GM04503 (cell line): ENCODE data around the gene MED16.
"Not testable (repeated sequence)": the region's sequence is repeated elsewhere in the genome, so short reads cannot be mapped to it uniquely, and the experiment has no call there.

Source experiments
- DNase-seq: peaks from one replicate; pipeline ENCODE4 v3.0.0-alpha.2; 2012; ENCODE audit warnings: low read depth

Gene MED16

DNA sequence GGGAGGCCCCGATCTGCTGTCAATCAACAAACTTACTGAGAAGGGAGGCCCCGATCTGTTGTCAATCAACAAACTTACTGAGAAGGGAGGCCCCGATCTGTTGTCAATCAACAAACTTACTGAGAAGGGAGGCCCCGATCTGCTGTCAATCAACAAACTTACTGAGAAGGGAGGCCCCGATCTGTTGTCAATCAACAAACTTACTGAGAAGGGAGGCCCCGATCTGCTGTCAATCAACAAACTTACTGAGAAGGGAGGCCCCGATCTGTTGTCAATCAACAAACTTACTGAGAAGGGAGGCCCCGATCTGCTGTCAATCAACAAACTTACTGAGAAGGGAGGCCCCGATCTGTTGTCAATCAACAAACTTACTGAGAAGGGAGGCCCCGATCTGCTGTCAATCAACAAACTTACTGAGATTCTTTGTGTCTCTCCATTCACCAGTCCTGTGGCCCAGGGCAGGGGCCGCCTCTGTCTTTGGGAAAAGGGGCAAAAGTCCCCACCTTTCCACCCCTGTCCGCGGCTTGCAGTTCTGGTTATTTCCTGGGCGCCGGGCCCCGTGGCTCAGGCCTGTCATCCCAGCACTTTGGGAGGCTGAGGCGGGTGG, 39.3 kb downstream of the MED16 start:
- DNase-seq: not testable (repeated sequence)

DNA sequence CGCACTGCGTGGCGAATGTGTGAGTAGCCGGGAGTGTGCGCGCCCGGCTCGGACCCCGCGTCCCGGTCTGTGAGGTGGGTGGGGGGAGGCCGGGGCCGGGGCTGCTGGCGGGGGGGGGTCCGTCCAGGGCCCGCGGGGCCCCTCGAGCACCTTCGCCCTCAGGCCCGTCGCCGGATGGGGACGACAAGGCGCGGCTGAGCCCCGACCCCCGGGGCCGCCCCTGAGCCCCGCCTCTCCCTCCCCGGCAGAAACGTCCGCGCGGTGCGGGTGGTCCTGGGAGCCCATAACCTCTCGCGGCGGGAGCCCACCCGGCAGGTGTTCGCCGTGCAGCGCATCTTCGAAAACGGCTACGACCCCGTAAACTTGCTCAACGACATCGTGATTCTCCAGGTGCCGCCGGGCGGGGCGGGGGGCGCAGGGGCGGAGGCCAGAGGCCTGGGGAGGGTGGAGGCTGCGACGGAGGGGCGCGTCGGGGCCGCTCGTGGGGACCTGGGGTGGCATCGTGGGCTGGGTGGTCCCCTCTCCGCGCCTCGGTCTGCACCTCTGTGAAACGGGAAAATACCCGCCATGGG, 39.9 kb downstream of the MED16 start:
- no peak for DNase-seq

DNA sequence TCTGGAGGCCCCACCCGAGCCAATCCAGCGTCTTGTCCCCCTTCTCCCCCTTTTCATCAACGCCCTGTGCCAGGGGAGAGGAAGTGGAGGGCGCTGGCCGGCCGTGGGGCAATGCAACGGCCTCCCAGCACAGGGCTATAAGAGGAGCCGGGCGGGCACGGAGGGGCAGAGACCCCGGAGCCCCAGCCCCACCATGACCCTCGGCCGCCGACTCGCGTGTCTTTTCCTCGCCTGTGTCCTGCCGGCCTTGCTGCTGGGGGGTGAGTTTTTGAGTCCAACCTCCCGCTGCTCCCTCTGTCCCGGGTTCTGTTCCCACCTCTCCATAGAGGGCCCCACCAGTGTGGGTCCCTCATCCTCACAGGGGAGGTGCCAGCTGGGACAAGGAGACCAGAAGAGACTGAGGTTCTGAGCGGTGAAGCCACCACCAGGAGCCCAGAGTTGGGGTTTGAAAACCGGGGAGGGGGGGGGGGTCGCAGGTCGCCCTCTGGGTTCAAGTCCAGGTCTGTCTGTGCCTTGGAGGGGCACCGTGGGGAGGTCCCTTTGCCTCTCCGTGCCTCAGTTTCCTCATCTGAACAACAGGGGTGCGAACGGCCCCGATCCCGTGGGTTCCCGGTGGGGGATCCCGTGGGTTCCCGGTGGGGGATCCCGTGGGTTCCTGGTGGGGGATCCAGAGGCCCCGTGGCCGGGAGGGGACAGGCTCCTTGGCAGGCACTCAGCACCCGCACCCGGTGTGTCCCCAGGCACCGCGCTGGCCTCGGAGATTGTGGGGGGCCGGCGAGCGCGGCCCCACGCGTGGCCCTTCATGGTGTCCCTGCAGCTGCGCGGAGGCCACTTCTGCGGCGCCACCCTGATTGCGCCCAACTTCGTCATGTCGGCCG, 40.6 kb downstream of the MED16 start, which contains the start of gene ELANE:
Gene ELANE, plus strand, starts transcription at position 168 of the 878 bp plus-strand sequence. Its CDS starts 26 bp downstream, at position 194.
- DNase-seq: no peak

DNA sequence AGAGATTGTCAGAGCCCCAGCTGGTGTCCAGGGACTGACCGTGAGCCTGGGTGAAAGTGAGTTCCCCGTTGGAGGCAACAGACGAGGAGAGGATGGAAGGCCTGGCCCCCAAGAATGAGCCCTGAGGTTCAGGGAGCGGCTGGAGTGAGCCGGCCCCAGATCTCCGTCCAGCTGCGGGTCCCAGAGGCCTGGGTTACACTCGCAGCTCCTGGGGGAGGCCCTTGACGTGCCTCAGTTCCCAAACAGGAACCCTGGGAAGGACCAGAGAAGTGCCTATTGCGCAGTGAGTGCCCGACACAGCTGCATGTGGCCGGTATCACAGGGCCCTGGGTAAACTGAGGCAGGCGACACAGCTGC, 42.0 kb downstream of the MED16 start:
- DNase-seq: no peak

DNA sequence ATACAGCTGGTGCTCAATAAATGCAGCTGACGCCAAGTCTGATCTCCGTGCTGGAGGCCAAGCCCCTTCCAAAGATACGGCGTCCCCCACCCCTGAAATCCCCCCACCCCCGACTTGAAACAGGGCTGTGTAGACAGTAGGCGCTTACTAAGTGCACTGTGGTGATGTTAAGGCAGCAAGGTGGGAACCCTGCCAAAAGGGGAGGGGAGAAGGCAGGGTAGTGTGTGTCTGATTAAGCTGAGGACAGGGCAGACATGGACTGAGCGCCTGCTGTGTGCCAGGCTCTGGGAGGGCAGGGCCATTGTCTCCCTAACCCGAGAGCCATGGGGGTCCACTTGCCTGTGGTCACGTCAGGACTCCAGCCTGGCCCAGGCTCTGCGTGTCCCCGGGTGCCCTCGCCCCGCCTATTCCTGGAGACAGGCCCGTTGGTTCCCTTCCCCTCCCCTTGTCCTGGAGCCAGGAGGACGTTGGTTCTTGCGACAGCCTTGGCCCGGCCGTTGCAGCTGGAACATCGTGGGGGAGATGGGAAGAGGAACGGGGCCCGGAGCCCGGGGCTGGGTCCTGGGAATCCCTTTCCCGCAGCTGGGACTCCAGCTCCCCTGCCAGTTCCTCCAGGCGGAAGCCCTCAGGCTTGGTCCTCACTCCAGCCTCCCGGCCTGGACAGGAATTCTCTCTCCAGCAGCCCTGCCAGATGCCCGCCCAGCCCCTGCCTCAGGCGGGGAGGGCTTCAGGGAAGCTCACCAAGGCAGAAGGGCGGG, 42.6 kb downstream of the MED16 start:
- DNase-seq: peak; percentile 73

DNA sequence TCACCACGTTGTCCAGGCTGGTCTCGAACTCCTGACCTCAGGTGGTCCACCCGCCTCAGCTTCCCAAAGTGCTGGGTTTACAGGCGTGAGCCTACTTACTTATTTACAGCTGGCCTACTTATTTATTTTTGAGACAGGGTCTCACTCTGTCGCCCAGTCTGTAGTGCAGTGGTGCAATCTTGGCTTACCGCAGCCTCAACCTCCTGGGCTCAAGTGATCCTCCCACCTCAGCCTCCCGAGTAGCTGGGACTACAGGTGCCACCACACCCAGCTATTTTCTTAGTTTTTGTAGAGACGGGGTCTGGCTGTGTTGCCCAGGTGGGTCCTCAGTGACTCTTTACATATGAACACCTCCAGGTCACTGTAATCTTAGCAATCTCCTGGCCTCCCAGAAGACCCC, 43.8 kb downstream of the MED16 start:
- not testable (repeated sequence) for DNase-seq

DNA sequence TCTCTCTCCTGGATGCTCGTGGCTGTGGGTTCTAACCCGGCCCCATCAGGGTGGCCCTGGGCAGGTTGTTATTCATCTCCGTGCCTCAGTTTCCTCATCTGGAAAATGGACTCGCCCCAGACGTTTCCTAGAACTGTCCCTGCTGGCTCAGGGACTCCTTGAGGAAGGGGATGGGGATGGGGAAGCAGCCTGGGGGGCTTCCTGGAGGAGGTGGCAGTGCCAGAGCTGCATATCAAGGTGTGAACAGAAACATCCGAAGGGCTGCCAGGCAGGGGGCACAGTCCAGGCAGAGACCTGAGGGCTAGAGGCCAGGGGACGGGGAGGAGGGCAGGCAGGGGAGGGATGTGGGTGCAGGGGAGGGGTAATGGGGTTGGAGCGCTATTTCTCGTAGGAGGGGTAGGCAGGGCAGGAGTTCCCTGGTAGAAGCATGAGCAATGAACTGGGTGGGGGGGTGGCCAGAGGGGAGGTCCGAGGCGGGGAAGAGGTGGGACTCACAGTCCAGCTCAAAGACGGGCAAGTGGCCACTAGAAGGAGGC, 44.5 kb downstream of the MED16 start:
- DNase-seq: no peak

DNA sequence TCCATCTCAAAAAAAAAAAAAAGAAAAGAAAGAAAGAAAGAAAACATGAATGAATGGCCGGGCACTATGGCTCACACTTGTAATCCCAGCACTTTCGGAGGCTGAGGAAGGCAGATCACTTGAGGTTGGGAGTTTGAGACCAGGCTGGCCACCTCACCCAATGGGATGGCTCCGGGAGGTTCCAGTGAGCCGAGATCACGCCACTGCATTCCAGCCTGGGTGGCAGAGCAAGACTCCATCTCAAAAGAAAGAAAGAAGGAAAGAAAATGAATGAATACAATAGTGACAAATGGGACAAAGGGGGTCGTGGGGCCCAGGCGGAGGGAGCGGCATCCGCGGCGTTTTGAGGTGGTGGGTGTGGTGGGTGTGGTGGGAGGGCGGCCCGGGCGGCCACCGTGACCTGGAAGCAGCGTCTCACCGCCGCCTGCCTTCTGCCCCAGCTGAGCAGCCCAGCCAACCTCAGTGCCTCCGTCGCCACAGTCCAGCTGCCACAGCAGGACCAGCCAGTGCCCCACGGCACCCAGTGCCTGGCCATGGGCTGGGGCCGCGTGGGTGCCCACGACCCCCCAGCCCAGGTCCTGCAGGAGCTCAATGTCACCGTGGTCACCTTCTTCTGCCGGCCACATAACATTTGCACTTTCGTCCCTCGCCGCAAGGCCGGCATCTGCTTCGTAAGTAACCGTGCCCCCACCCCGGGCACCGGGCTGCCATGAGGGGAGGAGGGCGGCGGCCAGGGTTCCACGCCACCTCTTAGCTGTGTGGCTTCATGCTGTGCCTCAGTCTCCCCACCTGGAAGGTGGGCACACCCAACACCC, 47.1 kb downstream of the MED16 start:
- DNase-seq: no peak

DNA sequence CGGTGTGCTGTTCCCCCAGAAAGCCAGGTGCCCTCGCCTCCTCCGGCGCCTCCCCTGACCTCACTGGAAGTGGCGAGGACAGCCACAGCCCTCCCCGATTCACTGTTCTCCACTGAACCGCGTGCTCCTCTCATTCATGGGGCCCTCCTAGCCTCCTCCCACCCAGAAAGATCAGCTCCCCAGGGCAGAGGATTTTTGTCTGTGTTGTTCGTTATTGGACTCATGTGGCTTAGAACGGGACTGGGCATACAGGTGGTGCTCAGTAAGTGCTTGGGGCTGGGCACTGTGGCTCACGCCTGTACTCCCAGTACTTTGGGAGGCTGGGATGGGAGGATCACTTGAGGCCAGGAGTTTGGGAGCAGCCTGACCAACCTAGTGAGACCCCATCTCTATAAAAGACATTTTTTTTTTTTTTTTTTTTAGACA, 48.4 kb downstream of the MED16 start:
- no peak for DNase-seq

DNA sequence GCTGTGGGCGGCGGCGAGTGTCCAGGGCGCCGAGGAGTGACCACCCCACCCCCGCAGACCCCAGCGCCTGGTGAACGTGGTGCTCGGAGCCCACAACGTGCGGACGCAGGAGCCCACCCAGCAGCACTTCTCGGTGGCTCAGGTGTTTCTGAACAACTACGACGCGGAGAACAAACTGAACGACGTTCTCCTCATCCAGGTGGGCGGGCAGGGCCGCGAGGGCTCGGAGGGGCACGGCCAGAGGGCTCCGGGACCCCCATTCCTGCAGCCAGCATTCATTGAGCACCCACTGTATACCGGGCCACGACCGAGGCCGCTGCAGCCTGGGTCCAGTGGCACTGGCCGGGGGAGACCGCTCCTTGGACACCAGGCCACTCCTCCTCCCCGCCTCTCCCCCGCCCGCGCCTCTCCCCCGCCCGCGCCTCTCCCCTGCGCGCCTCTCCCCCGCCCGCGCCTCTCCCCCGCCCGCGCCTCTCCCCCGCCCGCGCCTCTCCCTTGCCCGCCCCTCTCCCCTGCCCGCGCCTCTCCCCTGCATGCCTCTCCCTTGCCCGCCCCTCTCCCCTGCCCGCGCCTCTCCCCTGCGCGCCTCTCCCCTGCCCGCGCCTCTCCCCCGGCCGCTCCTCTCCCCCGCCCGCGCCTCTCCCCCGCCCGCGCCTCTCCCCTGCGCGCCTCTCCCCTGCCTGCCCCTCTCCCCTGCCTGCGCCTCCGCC, 49.0 kb downstream of the MED16 start:
- no peak for DNase-seq

DNA sequence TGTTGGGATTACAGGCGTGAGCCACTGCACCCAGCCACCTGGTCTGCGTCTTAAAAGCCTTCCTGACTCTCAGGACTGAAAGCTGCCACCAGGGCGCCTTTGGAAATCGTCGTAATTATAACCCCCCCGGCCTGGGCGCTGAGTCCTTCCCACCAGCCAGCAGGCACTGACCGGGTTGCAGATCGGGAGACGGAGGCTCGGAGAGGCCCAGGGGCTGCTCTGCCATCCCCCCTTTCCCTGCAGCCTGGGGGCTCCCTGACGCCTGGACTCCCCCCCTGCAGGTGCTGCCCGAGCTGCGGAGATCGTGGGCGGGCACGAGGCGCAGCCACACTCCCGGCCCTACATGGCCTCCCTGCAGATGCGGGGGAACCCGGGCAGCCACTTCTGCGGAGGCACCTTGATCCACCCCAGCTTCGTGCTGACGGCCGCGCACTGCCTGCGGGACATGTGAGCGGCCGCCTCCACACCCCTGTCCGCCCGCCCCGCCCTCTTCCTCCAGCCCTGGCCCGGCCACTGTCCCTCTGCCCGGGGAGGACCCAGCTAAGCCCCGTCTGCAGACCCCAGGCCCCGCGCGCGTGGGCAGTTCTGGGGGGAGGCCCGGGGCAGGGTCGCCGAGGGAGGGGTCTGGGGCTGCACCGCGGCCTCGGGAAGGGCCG, 49.7 kb downstream of the MED16 start:
- DNase-seq: no peak

DNA sequence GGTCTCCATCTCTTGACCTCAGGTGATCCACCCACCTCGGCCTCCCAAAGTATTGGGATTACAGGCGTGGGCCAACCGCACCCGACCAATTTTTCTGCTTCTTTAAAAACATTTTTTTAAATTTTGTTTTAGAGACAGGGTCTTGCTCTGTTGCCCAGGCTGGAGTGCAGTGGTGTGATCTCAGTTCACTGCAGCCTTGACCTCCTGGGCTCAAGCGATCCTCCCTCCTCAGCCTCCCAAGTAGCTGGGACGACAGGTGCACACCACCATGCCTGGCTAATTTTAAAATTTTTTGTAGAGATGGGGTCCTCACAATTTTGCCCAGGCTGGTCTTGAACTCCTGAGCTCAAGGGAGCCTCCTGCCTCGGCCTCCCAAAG, 50.2 kb downstream of the MED16 start:
- DNase-seq: not testable (repeated sequence)

DNA sequence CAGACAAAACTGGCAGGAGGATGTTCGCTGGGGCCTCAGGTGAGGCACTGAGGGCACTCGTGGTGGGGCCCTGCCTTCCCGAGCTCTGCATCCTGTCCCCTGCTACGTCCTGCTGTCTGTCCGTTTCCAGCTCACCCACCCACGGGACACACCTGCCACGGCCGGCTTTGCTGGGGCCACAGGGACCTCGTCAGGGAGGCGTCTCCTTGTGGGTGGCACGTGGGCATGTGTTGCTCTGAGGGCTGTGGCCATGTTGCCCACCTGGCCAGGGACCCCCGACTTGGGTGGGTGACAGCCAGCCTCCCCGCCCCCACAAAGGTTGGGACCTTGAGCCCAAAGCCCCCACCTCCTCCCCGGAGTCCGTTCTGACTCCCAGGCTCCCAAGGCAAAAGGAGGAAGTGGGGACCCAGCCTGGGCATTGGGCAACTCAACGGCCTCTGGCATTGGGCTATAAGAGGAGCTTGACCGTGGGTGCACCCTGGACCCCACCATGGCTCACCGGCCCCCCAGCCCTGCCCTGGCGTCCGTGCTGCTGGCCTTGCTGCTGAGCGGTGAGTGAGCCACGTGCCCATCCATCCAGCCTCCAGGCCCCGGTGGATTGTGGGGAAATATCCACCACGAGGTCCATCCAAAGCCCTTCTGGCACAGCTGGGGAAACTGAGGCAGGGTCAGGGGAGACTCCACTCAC, 52.3 kb downstream of the MED16 start, which contains the start of gene PRTN3:
Gene PRTN3, plus strand, starts transcription at position 481 of the 688 bp plus-strand sequence. Its CDS starts 10 bp downstream, at position 491.
- no peak for DNase-seq

DNA sequence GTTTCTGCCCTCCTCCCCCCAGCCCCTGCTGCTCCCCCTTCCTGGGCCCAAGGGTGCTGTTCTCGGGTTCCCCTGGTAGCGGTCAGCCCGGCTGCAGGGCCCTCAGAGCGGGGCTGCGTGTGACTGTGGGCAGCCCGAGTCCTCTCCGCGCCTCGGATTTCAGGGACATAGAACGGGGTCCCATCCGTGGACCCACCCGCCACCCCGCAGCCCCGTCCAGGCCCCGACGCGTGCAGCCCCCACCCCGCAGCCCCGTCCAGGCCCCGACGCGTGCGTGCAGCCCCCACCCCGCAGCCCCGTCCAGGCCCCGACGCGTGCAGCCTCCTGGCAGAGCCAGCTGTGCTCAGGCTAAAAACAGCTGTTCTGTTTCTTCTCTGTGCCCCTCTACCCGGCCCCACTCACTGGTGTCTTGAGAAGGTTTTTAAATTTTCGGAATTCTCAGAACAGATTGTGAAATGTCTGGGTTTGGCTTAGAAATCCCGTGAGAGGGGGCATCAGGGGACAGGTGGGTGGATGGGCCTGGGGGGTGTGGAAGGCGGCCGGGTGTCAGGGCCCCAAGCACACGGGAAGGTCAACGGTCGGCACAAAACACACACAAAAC, 57.7 kb downstream of the MED16 start:
- no peak for DNase-seq

DNA sequence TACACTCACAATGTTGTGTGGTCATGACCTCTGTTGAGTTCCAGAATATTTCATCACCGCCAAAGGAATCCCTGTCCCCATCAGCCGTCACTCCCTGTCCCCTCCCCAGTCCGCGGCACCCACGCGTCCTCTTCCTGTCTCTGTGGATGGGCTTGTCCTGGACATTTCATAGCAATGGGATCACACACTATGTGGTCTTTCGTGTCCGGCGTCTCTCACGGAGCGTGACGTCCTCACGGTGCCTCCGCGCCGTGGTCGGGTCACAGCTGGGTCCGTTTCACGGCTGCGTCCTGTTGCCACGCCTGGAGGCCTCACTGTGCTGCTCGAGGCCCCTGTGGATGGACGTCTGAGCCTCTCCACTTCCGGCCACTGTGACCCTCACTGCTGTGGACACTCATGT, 58.8 kb downstream of the MED16 start:
- no peak for DNase-seq

DNA sequence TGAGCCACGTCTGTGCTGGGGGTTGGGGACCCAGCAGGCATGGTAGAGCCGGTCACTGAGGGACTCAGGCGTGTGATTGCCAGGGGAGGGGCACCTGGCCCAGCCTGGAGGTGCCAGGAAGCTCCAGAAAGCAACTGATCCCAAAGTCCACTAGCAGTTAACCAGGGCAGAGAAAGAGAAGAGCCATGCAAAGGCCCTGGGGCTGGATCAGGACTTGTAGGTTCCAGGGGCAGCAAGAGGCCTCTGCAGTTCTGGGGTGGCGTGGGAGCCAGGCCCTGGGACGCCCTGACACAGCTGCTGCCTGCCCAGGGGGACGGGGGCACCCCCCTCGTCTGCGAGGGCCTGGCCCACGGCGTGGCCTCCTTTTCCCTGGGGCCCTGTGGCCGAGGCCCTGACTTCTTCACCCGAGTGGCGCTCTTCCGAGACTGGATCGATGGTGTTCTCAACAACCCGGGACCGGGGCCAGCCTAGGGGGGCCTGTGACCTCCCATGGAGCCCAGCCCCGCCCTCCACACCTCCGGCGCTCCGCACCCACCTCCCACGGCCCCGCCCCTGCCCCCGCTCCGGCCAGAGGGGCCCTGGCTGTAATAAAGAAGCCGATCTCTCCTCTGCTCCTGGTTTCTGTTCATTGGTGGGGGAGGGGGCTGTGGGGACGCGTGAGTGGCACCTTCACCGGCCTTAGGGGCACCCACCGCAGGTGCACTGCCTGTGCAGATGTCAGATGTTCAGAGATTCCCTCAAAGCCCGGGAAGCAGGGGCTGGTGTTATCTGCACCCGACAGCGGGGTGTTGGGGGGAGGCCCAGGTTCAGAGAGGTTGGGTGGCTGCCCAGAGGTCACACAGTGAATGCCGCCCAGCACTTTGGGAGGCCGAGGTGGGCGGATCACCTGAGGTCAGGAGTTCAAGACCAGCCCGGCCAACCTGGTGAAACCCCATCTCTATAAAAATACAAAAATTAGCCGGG, 61.3 kb downstream of the MED16 start:
- DNase-seq: no peak

DNA sequence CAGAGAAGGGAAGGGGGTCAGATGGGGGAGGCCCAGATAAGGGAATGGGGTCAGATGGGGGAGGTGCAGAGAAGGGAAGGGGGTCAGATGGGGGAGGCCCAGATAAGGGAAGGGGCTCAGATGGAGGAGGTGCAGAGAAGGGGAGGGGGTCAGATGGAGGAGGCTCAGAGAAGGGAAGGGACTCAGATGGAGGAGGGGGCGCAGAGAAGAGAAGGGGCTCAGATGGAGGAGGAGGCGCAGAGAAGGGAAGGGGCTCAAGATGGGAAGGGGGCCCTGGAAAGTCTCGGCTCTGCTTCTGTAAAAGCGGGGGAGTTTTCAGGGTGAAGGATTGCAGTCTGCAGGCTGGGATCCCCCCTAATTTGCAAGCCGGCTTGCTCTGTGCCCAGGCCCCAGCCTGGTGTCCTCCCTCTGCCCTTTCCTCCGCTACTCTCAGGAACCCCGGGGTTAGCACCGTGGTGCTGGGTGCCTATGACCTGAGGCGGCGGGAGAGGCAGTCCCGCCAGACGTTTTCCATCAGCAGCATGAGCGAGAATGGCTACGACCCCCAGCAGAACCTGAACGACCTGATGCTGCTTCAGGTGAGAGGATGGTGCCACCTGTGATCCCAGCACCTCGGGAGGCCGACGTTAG, 63.7 kb downstream of the MED16 start:
- no peak for DNase-seq
